ENCODE measurements around the gene RPS6KA1.

RPS6KA1 gene

DNA sequence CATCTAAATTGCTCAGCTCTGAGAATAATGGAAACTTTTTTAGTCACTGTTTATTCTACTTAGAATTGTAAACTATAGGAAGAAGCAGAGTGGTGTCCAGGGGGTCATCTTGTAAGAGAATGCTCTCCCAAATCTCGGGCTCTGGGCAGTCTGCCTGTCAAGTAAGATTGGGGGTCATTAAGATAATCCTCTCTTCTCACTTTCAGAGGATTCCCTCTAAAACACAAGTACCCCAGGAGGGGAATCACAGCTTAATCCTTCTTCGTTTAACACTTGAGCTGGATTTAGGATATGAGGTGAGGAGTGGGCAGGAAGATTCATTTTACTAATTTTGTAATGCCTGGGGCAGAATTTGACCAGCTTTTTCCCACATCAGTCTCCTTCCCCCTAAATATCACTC is 81.2 kb downstream of the RPS6KA1 start:
- TF ChIP-seq, protein P1, sequence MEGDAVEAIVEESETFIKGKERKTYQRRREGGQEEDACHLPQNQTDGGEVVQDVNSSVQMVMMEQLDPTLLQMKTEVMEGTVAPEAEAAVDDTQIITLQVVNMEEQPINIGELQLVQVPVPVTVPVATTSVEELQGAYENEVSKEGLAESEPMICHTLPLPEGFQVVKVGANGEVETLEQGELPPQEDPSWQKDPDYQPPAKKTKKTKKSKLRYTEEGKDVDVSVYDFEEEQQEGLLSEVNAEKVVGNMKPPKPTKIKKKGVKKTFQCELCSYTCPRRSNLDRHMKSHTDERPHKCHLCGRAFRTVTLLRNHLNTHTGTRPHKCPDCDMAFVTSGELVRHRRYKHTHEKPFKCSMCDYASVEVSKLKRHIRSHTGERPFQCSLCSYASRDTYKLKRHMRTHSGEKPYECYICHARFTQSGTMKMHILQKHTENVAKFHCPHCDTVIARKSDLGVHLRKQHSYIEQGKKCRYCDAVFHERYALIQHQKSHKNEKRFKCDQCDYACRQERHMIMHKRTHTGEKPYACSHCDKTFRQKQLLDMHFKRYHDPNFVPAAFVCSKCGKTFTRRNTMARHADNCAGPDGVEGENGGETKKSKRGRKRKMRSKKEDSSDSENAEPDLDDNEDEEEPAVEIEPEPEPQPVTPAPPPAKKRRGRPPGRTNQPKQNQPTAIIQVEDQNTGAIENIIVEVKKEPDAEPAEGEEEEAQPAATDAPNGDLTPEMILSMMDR (IDR thresholded peaks at IDR 0.05): no peak

DNA sequence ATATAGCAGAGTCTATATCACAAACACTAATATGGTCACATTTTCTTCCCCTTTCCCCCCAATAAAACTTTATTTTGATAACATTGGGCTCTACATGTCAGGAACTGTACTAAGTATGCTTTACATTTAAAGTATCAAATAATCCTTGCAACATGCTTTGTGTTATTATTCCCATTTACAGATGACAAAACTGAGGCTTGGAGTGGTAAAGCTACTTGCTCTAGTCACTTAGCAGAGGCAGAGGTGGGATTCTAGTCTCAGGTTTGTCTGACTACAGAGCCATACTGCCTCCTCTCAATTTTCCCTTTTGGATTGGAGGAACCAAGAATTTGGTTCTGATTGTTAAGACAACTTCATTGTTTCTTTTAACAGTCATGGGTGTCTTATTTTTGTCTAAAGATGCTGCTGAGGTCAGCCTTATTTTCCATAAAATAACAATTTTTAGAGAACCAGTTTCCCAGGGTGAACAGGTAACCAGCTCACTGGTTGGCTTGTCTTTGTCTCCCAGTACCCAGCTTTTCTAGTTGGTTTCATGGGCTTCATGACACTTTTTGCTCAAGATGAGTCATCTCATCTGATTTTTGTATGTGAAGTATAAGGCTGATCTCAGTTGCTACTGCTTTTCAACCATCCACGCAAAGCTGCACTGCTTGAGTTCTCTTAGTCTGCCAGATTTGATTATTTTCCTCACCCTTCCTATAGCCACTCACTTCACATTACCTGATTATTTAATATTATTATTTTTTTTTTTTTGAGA is 85.3 kb downstream of the RPS6KA1 start:
- TF ChIP-seq, protein P1 (IDR thresholded peaks at IDR 0.05): no peak

DNA sequence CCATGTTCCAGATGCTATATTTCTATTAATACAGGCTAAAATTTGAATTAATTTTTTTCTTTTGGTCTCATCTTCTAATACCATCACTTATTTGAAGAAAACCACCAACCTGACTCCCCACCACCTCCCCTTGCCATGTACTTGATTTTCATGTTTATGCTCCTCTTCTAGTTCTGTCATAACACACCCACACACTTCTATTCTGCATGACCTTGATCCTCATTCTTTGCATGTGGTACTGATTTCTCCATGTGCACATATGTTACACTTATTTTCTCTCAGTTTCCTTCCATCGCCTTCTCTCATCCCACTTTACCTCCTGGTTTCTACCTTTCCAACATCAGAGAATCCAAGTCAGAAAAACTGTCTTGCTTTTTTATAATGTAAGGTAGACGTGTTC is 87.3 kb downstream of the RPS6KA1 start:
- TF ChIP-seq, protein P1 (IDR thresholded peaks at IDR 0.05): no peak

DNA sequence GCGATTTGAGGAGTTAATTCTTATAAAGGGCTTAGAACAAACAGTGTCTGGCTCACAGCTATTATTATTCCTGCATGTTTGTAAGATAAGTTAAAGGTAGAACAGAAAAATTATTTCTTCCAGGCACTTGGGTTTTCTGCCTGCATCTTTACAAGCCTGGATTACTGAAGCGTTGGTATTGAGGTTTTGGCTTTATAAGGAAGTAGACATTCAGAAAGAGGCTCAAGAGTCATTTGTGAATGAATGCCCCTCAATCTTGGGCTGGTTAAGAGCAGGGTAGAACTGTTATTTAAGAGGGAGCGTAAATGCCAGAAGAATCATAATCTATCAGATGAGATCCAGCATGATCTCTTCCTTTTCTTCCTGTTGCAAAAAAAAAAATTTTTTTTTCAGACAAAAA is 89.0 kb downstream of the RPS6KA1 start:
- TF ChIP-seq, protein P1 (IDR thresholded peaks at IDR 0.05): no peak

All from LNCAP (cell line).